DMS53 (cell line): ENCODE measurements around the gene HDAC10.

Source experiments
- DNase-seq: peaks from one replicate; lab custom pipeline; 2025; lab: John Stamatoyannopoulos, UW

HDAC10 gene

GRCh38 chr22:50255607-50256006 lies 4.5 kb upstream of the HDAC10 start:
- no peak for DNase-seq

- no peak for DNase-seq
These were observed 4.0 kb upstream of the HDAC10 start for GRCh38 chr22:50255099-50255498.

GRCh38 chr22:50253941-50254340 lies 2.9 kb upstream of the HDAC10 start:
- no peak for DNase-seq

GRCh38 chr22:50253046-50253915 lies 2.2 kb upstream of the HDAC10 start:
- no peak for DNase-seq

- peak; percentile 87 for DNase-seq
These were observed 1.3 kb upstream of the HDAC10 start for GRCh38 chr22:50252082-50253045.

GRCh38 chr22:50251477-50252081 lies 514 bp upstream of the HDAC10 start:
- no peak for DNase-seq

GRCh38 chr22:50250249-50250554 lies 863 bp downstream of the HDAC10 start:
- DNase-seq = no peak

GRCh38 chr22:50249341-50250248 lies 1.5 kb downstream of the HDAC10 start:
- DNase-seq = no peak

- DNase-seq = peak; percentile 77
These were observed 2.6 kb downstream of the HDAC10 start for GRCh38 chr22:50248196-50249081.

- peak; percentile 97 for DNase-seq
These were observed 3.3 kb downstream of the HDAC10 start for GRCh38 chr22:50247748-50248147.

GRCh38 chr22:50246242-50247175 lies 4.6 kb downstream of the HDAC10 start:
- DNase-seq = peak; percentile 62

GRCh38 chr22:50245214-50246072 lies 5.6 kb downstream of the HDAC10 start:
- peak; percentile 57 for DNase-seq

GRCh38 chr22:50244420-50245213 lies 6.4 kb downstream of the HDAC10 start, which contains the start of gene TUBGCP6:
Gene TUBGCP6 (minus strand): TSS chr22:50245023. CDS start chr22:50244459, 564 bp downstream.
- DNase-seq = peak; percentile 95

- peak; percentile 65 for DNase-seq
These were observed 7.2 kb downstream of the HDAC10 start for GRCh38 chr22:50243685-50244419.

GRCh38 chr22:50242406-50242949 lies 8.6 kb downstream of the HDAC10 start:
- DNase-seq = no peak

- DNase-seq = no peak
These were observed 12.3 kb downstream of the HDAC10 start for GRCh38 chr22:50238755-50239154.
